ENCODE data around the gene CC2D1A. TPM values are rescaled to one million over a fixed set of nuclear protein-coding genes. Genes with fewer than 3 reads are reported as not detected.
A peak's percentile ranks its signal among the peaks of the same experiment; 100 is the strongest.

Gene CC2D1A
- total RNA-seq, 2 experiments from 2014 or later = 16.4 to 16.9 TPM

GRCh38 chr19:13951043-13951442 lies 45.0 kb downstream of the CC2D1A start:
- H3K27me3 ChIP-seq (ENCODE audit: control insufficient read depth in 1 of 2, insufficient read depth in 2 of 2, low read length in 2 of 2) = no peaks in the 10 kb centered on the region
- CTCF ChIA-PET = interaction anchor here (0.7 to 1.5 kb wide), 4 partner anchors 53 to 544 kb away, joined by 3 to 5 read pairs (median 3); no protein-coding TSS in a partner anchor
- H3K27ac ChIP-seq (ENCODE audit: low read depth in 1 of 2, low read length in 2 of 2) = no peak overlapping the region
- POLR2A ChIA-PET = interaction anchor here (1.3 to 4.9 kb wide), 6 partner anchors 35 to 185 kb away, joined by 3 to 74 read pairs (median 20); partner anchors contain the start of genes ASF1B, IL27RA and RFX1
- H3K4me3 Mint-ChIP-seq = peak overlapping the region; percentile 7
- H3K9me3 Mint-ChIP-seq = no peaks in the 10 kb centered on the region
- peaks cover 14% of the 10 kb centered on the region for H3K36me3 Mint-ChIP-seq (ENCODE audit: low read depth)
- H3K9me3 ChIP-seq (ENCODE audit: control insufficient read depth in 1 of 2, insufficient read depth in 1 of 2, low read length in 2 of 2) = no peaks in the 10 kb centered on the region
- TF ChIP-seq CTCF (IDR thresholded peaks at IDR 0.05) = no peak
- H3K4me1 ChIP-seq (ENCODE audit: insufficient read depth, low read length) = peaks cover 30% of the 10 kb centered on the region
- no peak overlapping the region for H3K4me3 ChIP-seq (ENCODE audit: low read length)
- ATAC-seq (ENCODE audit: poor library complexity) = no peak
- no peak for DNase-seq
- H3K27me3 Mint-ChIP-seq = no peaks in the 10 kb centered on the region
- intact Hi-C loops (cut with DNase I, micrococcal nuclease) = loop anchor here (1.0 to 5.0 kb wide), 4 partner anchors 36 to 81 kb away; partner anchors contain the start of gene IL27RA (in 2 of the 2)
- no peak overlapping the region for H3K27ac Mint-ChIP-seq
- peaks cover 13% of the 10 kb centered on the region for H3K4me1 Mint-ChIP-seq (ENCODE audit: low read depth)
- peaks cover 17% of the 10 kb centered on the region for H3K36me3 ChIP-seq (ENCODE audit: insufficient read depth, low read length)

GRCh38 chr19:13951799-13952153 lies 45.8 kb downstream of the CC2D1A start:
- peaks cover 24% of the 10 kb centered on the region for H3K36me3 ChIP-seq (ENCODE audit: insufficient read depth, low read length)
- H3K9me3 Mint-ChIP-seq = no peaks in the 10 kb centered on the region
- H3K4me3 Mint-ChIP-seq = peak overlapping the region; percentile 100
- no peaks in the 10 kb centered on the region for H3K9me3 ChIP-seq (ENCODE audit: control insufficient read depth in 1 of 2, insufficient read depth in 1 of 2, low read length in 2 of 2)
- no peaks in the 10 kb centered on the region for H3K27me3 Mint-ChIP-seq
- H3K36me3 Mint-ChIP-seq (ENCODE audit: low read depth) = peaks cover 20% of the 10 kb centered on the region
- POLR2A ChIA-PET = interaction anchor here (0.6 to 4.9 kb wide), 16 partner anchors 9 to 545 kb away, joined by 3 to 74 read pairs (median 4); partner anchors contain the start of genes ASF1B, IL27RA and RFX1
- CTCF ChIA-PET = interaction anchor here (0.9 to 1.7 kb wide), 4 partner anchors 72 to 107 kb away, joined by 3 to 5 read pairs (median 4); partner anchors contain the start of gene IL27RA
- peaks cover 30% of the 10 kb centered on the region for H3K4me1 ChIP-seq (ENCODE audit: insufficient read depth, low read length)
- peak overlapping the region; percentile 60 for H3K4me3 ChIP-seq (ENCODE audit: low read length)
- peak overlapping the region; percentile 51 to 69 for H3K27ac ChIP-seq (ENCODE audit: low read depth in 1 of 2, low read length in 2 of 2)
- intact Hi-C loops (cut with DNase I, micrococcal nuclease) = loop anchor here (1.0 to 5.0 kb wide), 9 partner anchors 35 to 129 kb away; partner anchors contain the start of genes IL27RA (in 2 of the 2), RFX1 (in 2 of the 2), BRME1 (in 1 of the 2) and CC2D1A (in 1 of the 2)
- H3K27ac Mint-ChIP-seq = peak overlapping the region; percentile 97
- H3K4me1 Mint-ChIP-seq (ENCODE audit: low read depth) = peaks cover 13% of the 10 kb centered on the region
- no peak for DNase-seq
- ATAC-seq (ENCODE audit: poor library complexity) = peak; percentile 3
- TF ChIP-seq CTCF (IDR thresholded peaks at IDR 0.05) = no peak
- no peaks in the 10 kb centered on the region for H3K27me3 ChIP-seq (ENCODE audit: control insufficient read depth in 1 of 2, insufficient read depth in 2 of 2, low read length in 2 of 2)

GRCh38 chr19:13952154-13952930 lies 46.3 kb downstream of the CC2D1A start, which contains the start of gene DCAF15:
Gene DCAF15 (plus strand): TSS chr19:13952509. CDS start chr19:13952513, 4 bp downstream.
- Histone ChIP-seq H3K4me3 (ENCODE audit: low read length) (peak within 1 kb of the TSS; percentile 82), H3K36me3 (ENCODE audit: insufficient read depth, low read length) (peaks cover 30% of the 10 kb centered on the region), H3K9me3 (ENCODE audit: control insufficient read depth in 1 of 2, insufficient read depth in 1 of 2, low read length in 2 of 2) (no peaks in the 10 kb centered on the region), H3K27ac (ENCODE audit: low read depth in 1 of 2, low read length in 2 of 2) (peak within 1 kb of the TSS; percentile 69 to 71), H3K27me3 (ENCODE audit: control insufficient read depth in 1 of 2, insufficient read depth in 2 of 2, low read length in 2 of 2) (no peaks in the 10 kb centered on the region), H3K4me1 (ENCODE audit: insufficient read depth, low read length) (peaks cover 30% of the 10 kb centered on the region)
- H3K4me3 Mint-ChIP-seq = peak within 1 kb of the TSS; percentile 100
- ATAC-seq (ENCODE audit: poor library complexity) = peak; percentile 97
- peak; percentile 96 to 100 (median 98) for DNase-seq
- H3K4me1 Mint-ChIP-seq (ENCODE audit: low read depth) = peaks cover 13% of the 10 kb centered on the region
- H3K36me3 Mint-ChIP-seq (ENCODE audit: low read depth) = peaks cover 25% of the 10 kb centered on the region
- POLR2A ChIA-PET = interaction anchor here (0.6 to 4.9 kb wide), 18 partner anchors 8 to 1942 kb away, joined by 3 to 74 read pairs (median 3); partner anchors contain the start of genes ASF1B, IL27RA and RFX1
- CTCF ChIA-PET = interaction anchor here (0.9 to 1.7 kb wide), 5 partner anchors 54 to 107 kb away, joined by 3 to 5 read pairs (median 4); partner anchors contain the start of genes IL27RA and RFX1
- H3K27ac Mint-ChIP-seq = peak within 1 kb of the TSS; percentile 97
- intact Hi-C loops (cut with DNase I, micrococcal nuclease) = loop anchor here (1.0 to 5.0 kb wide), 8 partner anchors 34 to 128 kb away; partner anchors contain the start of genes RFX1 (in 2 of the 2), BRME1 (in 1 of the 2), CC2D1A (in 1 of the 2) and IL27RA (in 1 of the 2)
- H3K27me3 Mint-ChIP-seq = no peaks in the 10 kb centered on the region
- no peak for TF ChIP-seq CTCF (IDR thresholded peaks at IDR 0.05)
- no peaks in the 10 kb centered on the region for H3K9me3 Mint-ChIP-seq
